Fibroblast of skin of right quadriceps (primary cell): ENCODE data around the gene LRP8.

Source experiments
- DNase-seq: peaks from one replicate; pipeline ENCODE4 v3.0.0-alpha.2; 2013

LRP8 gene

GRCh38 chr1:53328009-53328461 is at the start of gene LRP8:
Gene LRP8 (minus strand): TSS chr1:53328070. CDS start chr1:53327912, 158 bp downstream.
- DNase-seq, result peak; percentile 53

GRCh38 chr1:53377438-53377841 is 49.6 kb upstream of the LRP8 start:
- no peak for DNase-seq

- DNase-seq, result no peak
These were observed 49.0 kb upstream of the LRP8 start for GRCh38 chr1:53376742-53377437.

- no peak for DNase-seq
These were observed 48.2 kb upstream of the LRP8 start for GRCh38 chr1:53376041-53376461.

GRCh38 chr1:53375440-53375839 is 47.6 kb upstream of the LRP8 start:
- no peak for DNase-seq

- DNase-seq, result no peak
These were observed 45.4 kb upstream of the LRP8 start for GRCh38 chr1:53373246-53373645.

GRCh38 chr1:53372501-53372951 is 44.7 kb upstream of the LRP8 start:
- no peak for DNase-seq

GRCh38 chr1:53371851-53372250 is 44.0 kb upstream of the LRP8 start:
- DNase-seq, result no peak

GRCh38 chr1:53371121-53371666 is 43.3 kb upstream of the LRP8 start:
- no peak for DNase-seq

GRCh38 chr1:53370369-53370961 is 42.6 kb upstream of the LRP8 start:
- no peak for DNase-seq

- no peak for DNase-seq
These were observed 41.9 kb upstream of the LRP8 start for GRCh38 chr1:53369761-53370160.

- no peak for DNase-seq
These were observed 41.3 kb upstream of the LRP8 start for GRCh38 chr1:53369034-53369750.

- DNase-seq, result no peak
These were observed 40.6 kb upstream of the LRP8 start for GRCh38 chr1:53368314-53369033.

- no peak for DNase-seq
These were observed 39.8 kb upstream of the LRP8 start for GRCh38 chr1:53367503-53368313.

- no peak for DNase-seq
These were observed 39.1 kb upstream of the LRP8 start for GRCh38 chr1:53366901-53367502.

- DNase-seq, result no peak
These were observed 37.7 kb upstream of the LRP8 start for GRCh38 chr1:53365437-53366063.

GRCh38 chr1:53362851-53363642 is 35.2 kb upstream of the LRP8 start:
- DNase-seq, result no peak

GRCh38 chr1:53362270-53362669 is 34.4 kb upstream of the LRP8 start:
- DNase-seq, result no peak

GRCh38 chr1:53361541-53361961 is 33.7 kb upstream of the LRP8 start:
- no peak for DNase-seq

- no peak for DNase-seq
These were observed 32.0 kb upstream of the LRP8 start for GRCh38 chr1:53359934-53360276.
